Smooth muscle cell (in vitro differentiated cells): ENCODE results near the gene CRACR2A. TPM values are rescaled to one million over a fixed set of nuclear protein-coding genes. Genes with fewer than 3 reads are reported as not detected.

Source experiments
- DNase-seq: peaks from one replicate; lab custom pipeline; 2025; ENCODE audit not compliant: unreplicated experiment; lab: John Stamatoyannopoulos, UW
- H2AFZ ChIP-seq: fragments of 200-600 bp; sonication (generic); 2 replicates; pipeline ENCODE4 v1.6.0; 2016; ENCODE audit warnings: antibody characterized with exemption, low read depth, mild to moderate bottlenecking
- H3F3A ChIP-seq: fragments of 200-600 bp; sonication (generic); 2 replicates; pipeline ENCODE4 v1.6.0; 2017; ENCODE audit warnings: antibody characterized with exemption, low read depth
- H3K27ac ChIP-seq: fragments of 200-600 bp; sonication (generic); 2 replicates; pipeline ENCODE4 v1.5.1; 2016; ENCODE audit warnings: low read depth, mild to moderate bottlenecking
- H3K27me3 ChIP-seq: fragments of 200-600 bp; sonication (generic); 2 replicates; pipeline ENCODE4 v1.6.1; 2016; ENCODE audit warnings: low read depth, mild to moderate bottlenecking
- H3K36me3 ChIP-seq: fragments of 200-600 bp; sonication (generic); 2 replicates; pipeline ENCODE4 v1.5.1; 2016; ENCODE audit warnings: low read depth
- H3K4me1 ChIP-seq: fragments of 200-600 bp; sonication (generic); 2 replicates; pipeline ENCODE4 v1.5.1; 2016; ENCODE audit warnings: low read depth
- H3K4me2 ChIP-seq: fragments of 200-600 bp; sonication (generic); 2 replicates; pipeline ENCODE4 v1.6.0; 2016; ENCODE audit warnings: mild to moderate bottlenecking
- H3K4me3 ChIP-seq: fragments of 200-600 bp; sonication (generic); 2 replicates; pipeline ENCODE4 v1.5.1; 2016; ENCODE audit warnings: mild to moderate bottlenecking
- H3K79me2 ChIP-seq: fragments of 200-600 bp; sonication (generic); 2 replicates; pipeline ENCODE4 v1.6.0; 2016; ENCODE audit warnings: low read depth, mild to moderate bottlenecking
- H3K9ac ChIP-seq: fragments of 200-600 bp; sonication (generic); 2 replicates; pipeline ENCODE4 v1.6.0; 2016; ENCODE audit warnings: low read depth
- H3K9me3 ChIP-seq: fragments of 200-600 bp; sonication (generic); replicated peaks from 2 replicates; pipeline ENCODE4 v1.5.1; 2016; ENCODE audit warnings: low read depth
- H4K20me1 ChIP-seq: fragments of 200-600 bp; sonication (generic); 2 replicates; pipeline ENCODE4 v1.6.0; 2016; ENCODE audit warnings: low read depth
- CTCF ChIP-seq: fragments of 200-600 bp; sonication (generic); IDR thresholded peaks from 2 replicates; pipeline ENCODE4 v1.5.1; 2017; ENCODE audit warnings: borderline replicate concordance, mild to moderate bottlenecking, antibody characterized with exemption; ENCODE audit not compliant: insufficient read depth, poor library complexity, severe bottlenecking
- WGBS: methylation state at CpG from one replicate; pipeline ENCODE4 v1.1.7; 2016; ENCODE audit warnings: low lambda C conversion rate; 5-methylcytosine and 5-hydroxymethylcytosine counted together
- polyA plus RNA-seq: library from polyadenylated mRNA; unstranded; fragments of >200 nt; fragmentation: Nextera tagmentation; extraction: Ambion mirVana; gene quantifications from 2 replicates; pipeline ENCODE4 v1.2.1, GENCODE V29; 2016
- total RNA-seq: library from RNA; depleted of rRNA; stranded (reverse); fragments of >200 nt; gene quantifications from 2 replicates; pipeline ENCODE4 v1.2.3, GENCODE V29; 2014

Gene CRACR2A
- total and polyA plus RNA-seq, 2 experiments from 2014 or later = 0.99 to 1.3 TPM

DNA sequence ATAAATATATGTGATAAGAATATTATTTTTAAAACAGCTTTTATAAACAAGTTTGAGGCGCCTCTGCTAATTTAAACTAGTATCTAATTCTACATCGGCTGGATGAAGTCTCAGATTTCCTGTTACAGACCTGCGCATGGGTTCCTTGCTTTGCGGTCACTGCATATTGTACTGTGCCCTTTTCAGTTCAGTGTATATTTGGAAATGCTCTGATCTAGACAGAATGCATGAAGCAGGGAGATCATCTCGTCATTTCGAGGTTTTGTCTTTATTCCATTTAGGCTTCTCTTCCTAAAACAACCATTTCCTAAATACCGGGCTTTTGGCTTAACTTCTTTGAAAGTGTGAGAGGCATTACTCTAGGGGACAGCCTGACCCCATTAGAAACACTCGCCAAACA lies 25.6 kb downstream of the CRACR2A start:
- no peak for DNase-seq
- no peaks in the 10 kb centered on the region for H3K9me3 ChIP-seq

GRCh38 chr12:3726456-3726855 lies 26.5 kb downstream of the CRACR2A start:
- Histone ChIP-seq H3K36me3 (no peaks in the 10 kb centered on the region), H2AFZ (no peak overlapping the region), H3F3A (peaks cover 4% of the 10 kb centered on the region), H4K20me1 (peaks cover 4% of the 10 kb centered on the region), H3K4me1 (peaks cover 8% of the 10 kb centered on the region), H3K9me3 (no peaks in the 10 kb centered on the region), H3K4me2 (no peak overlapping the region), H3K27ac (no peak overlapping the region), H3K9ac (no peak overlapping the region), H3K27me3 (peaks cover 4% of the 10 kb centered on the region), H3K79me2 (no peaks in the 10 kb centered on the region), H3K4me3 (no peak overlapping the region)
- no peak for DNase-seq
- WGBS = 94% methylated on average over 6 of the region's 6 CpGs
- no peak for TF ChIP-seq CTCF

More for the DNA sequence above, 25.6 kb downstream of the CRACR2A start:
- no peak for TF ChIP-seq CTCF
- Histone ChIP-seq H3K27ac (no peak overlapping the region), H2AFZ (no peak overlapping the region), H3K27me3 (peaks cover 1% of the 10 kb centered on the region), H3K4me2 (no peak overlapping the region), H3K79me2 (no peaks in the 10 kb centered on the region), H3F3A (peaks cover 4% of the 10 kb centered on the region), H3K4me1 (peaks cover 8% of the 10 kb centered on the region), H4K20me1 (peaks cover 4% of the 10 kb centered on the region), H3K4me3 (no peak overlapping the region), H3K9ac (no peak overlapping the region), H3K36me3 (no peaks in the 10 kb centered on the region)
- WGBS = 82% methylated on average over 8 of the region's 8 CpGs

GRCh38 chr12:3725388-3726115 lies 27.4 kb downstream of the CRACR2A start:
- 85% methylated on average over 6 of the region's 6 CpGs for WGBS
- Histone ChIP-seq H3K4me3 (no peak overlapping the region), H3K9me3 (no peaks in the 10 kb centered on the region), H3K27ac (no peak overlapping the region), H4K20me1 (peaks cover 4% of the 10 kb centered on the region), H3K27me3 (peaks cover 4% of the 10 kb centered on the region), H3K79me2 (no peaks in the 10 kb centered on the region), H3K4me2 (no peak overlapping the region), H3K36me3 (no peaks in the 10 kb centered on the region), H3K9ac (no peak overlapping the region), H3F3A (peaks cover 4% of the 10 kb centered on the region), H3K4me1 (peaks cover 8% of the 10 kb centered on the region), H2AFZ (no peak overlapping the region)
- TF ChIP-seq CTCF = no peak
- DNase-seq = no peak
